ENCODE measurements around the gene TSSK6. TPM values are rescaled to one million over a fixed set of nuclear protein-coding genes. Genes with fewer than 3 reads are reported as not detected.

Gene TSSK6
- total and polyA plus RNA-seq, 2 experiments from 2014 or later = 0.87 to 1.3 TPM

- Histone ChIP-seq H2AFZ (no peak overlapping the region), H3K4me1 (ENCODE audit: insufficient read depth) (peaks cover 20% of the 10 kb centered on the region), H3K4me2 (no peak overlapping the region), H3K27me3 (no peaks in the 10 kb centered on the region), H3K36me3 (replicated peaks; ENCODE audit: insufficient read depth, low read depth) (no peaks in the 10 kb centered on the region), H3K9me2 (replicated peaks; ENCODE audit: insufficient read depth) (no peaks in the 10 kb centered on the region), H3K9me3 (ENCODE audit: low read depth) (no peaks in the 10 kb centered on the region), H4K20me1 (ENCODE audit: insufficient read depth, poor library complexity, severe bottlenecking) (no peaks in the 10 kb centered on the region), H3K27ac (no peak overlapping the region), H3K4me3 (no peak overlapping the region), H3K79me2 (no peaks in the 10 kb centered on the region)
- no peak for DNase-seq (ENCODE audit: low spot score)
- TF ChIP-seq EZH2phosphoT487 (IDR thresholded peaks at IDR 0.05; ENCODE audit: low read depth, severe bottlenecking, unreplicated experiment) (no peak), CTCF (IDR thresholded peaks at IDR 0.05; ENCODE audit: poor library complexity) (no peak), EZH2 (IDR thresholded peaks at IDR 0.05; ENCODE audit: borderline replicate concordance) (no peak)
- WGBS (ENCODE audit: low lambda C conversion rate, missing lambda C conversion rate) = 81% methylated on average over 6 of the region's 6 CpGs
Observed at GRCh38 chr19:19533841-19534240, 18.5 kb upstream of the TSSK6 start.

GRCh38 chr19:19532806-19533701, 17.7 kb upstream of the TSSK6 start:
- H3K36me3 ChIP-seq (replicated peaks; ENCODE audit: insufficient read depth, low read depth) = no peaks in the 10 kb centered on the region
- no peaks in the 10 kb centered on the region for H3K9me2 ChIP-seq (replicated peaks; ENCODE audit: insufficient read depth)
- H2AFZ ChIP-seq = no peak overlapping the region
- H3K4me1 ChIP-seq (ENCODE audit: insufficient read depth) = peaks cover 12% of the 10 kb centered on the region
- no peak overlapping the region for H3K4me2 ChIP-seq
- H3K9me3 ChIP-seq (ENCODE audit: low read depth) = no peaks in the 10 kb centered on the region
- no peak for DNase-seq (ENCODE audit: low spot score)
- WGBS (ENCODE audit: low lambda C conversion rate, missing lambda C conversion rate) = 91% methylated on average over 8 of the region's 14 CpGs
- H3K27ac ChIP-seq = no peak overlapping the region
- no peak overlapping the region for H3K4me3 ChIP-seq
- TF ChIP-seq EZH2 (IDR thresholded peaks at IDR 0.05; ENCODE audit: borderline replicate concordance) (no peak), EZH2phosphoT487 (IDR thresholded peaks at IDR 0.05; ENCODE audit: low read depth, severe bottlenecking, unreplicated experiment) (no peak), CTCF (IDR thresholded peaks at IDR 0.05; ENCODE audit: poor library complexity) (no peak)
- H3K79me2 ChIP-seq = no peaks in the 10 kb centered on the region
- no peaks in the 10 kb centered on the region for H4K20me1 ChIP-seq (ENCODE audit: insufficient read depth, poor library complexity, severe bottlenecking)
- no peaks in the 10 kb centered on the region for H3K27me3 ChIP-seq

- peak overlapping the region; percentile 9 for H3K4me2 ChIP-seq
Observed at GRCh38 chr19:19531951-19532805, 16.8 kb upstream of the TSSK6 start.

More at GRCh38 chr19:19531951-19532805, 16.8 kb upstream of the TSSK6 start:
- H2AFZ ChIP-seq = no peak overlapping the region
- H3K4me1 ChIP-seq (ENCODE audit: insufficient read depth) = peaks cover 9% of the 10 kb centered on the region
- no peaks in the 10 kb centered on the region for H3K27me3 ChIP-seq
- H3K36me3 ChIP-seq (replicated peaks; ENCODE audit: insufficient read depth, low read depth) = no peaks in the 10 kb centered on the region
- H3K27ac ChIP-seq = no peak overlapping the region
- DNase-seq (ENCODE audit: low spot score) = peak; percentile 88
- H3K9me3 ChIP-seq (ENCODE audit: low read depth) = no peaks in the 10 kb centered on the region
- H3K9me2 ChIP-seq (replicated peaks; ENCODE audit: insufficient read depth) = no peaks in the 10 kb centered on the region
- WGBS (ENCODE audit: low lambda C conversion rate, missing lambda C conversion rate) = 30% methylated on average over 45 of the region's 48 CpGs
- no peaks in the 10 kb centered on the region for H3K79me2 ChIP-seq
- H4K20me1 ChIP-seq (ENCODE audit: insufficient read depth, poor library complexity, severe bottlenecking) = no peaks in the 10 kb centered on the region
- TF ChIP-seq CTCF (IDR thresholded peaks at IDR 0.05; ENCODE audit: poor library complexity) (peak; percentile 99), EZH2phosphoT487 (IDR thresholded peaks at IDR 0.05; ENCODE audit: low read depth, severe bottlenecking, unreplicated experiment) (no peak), EZH2 (IDR thresholded peaks at IDR 0.05; ENCODE audit: borderline replicate concordance) (no peak)
- no peak overlapping the region for H3K4me3 ChIP-seq

Data from hepatocyte (in vitro differentiated cells).